Uterus (tissue), 4 donors: ENCODE measurements around the gene CNR2. TPM values are rescaled to one million over a fixed set of nuclear protein-coding genes. Genes with fewer than 3 reads are reported as not detected.
A peak's percentile ranks its signal among the peaks of the same experiment; 100 is the strongest.

Experiments
- DNase-seq, 2 donors: peaks; one replicate each; pipeline ENCODE4 v3.0.0-alpha.2; 2019 to 2020
- H3K27ac ChIP-seq, 2 donors: fragments of 200-600 bp; sonication (generic); 1 replicate in 1 of 2; 2 replicates in 1 of 2; pipeline ENCODE4 v1.5.1; 2016 to 2018
- H3K27me3 ChIP-seq, 2 donors: fragments of 200-600 bp; sonication (generic); one replicate each; pipeline ENCODE4 v1.5.1; 2018 to 2019; ENCODE audit warnings: control low read depth in 1 of 2
- H3K36me3 ChIP-seq, 2 donors: fragments of 200-600 bp; sonication (generic); one replicate each; pipeline ENCODE4 v1.5.1; 2019; ENCODE audit warnings: control low read depth in 1 of 2
- H3K4me1 ChIP-seq, 2 donors: fragments of 200-600 bp; sonication (generic); one replicate each; pipeline ENCODE4 v1.5.1; 2018 to 2019; ENCODE audit warnings: control low read depth in 1 of 2
- H3K4me3 ChIP-seq, 2 donors: fragments of 200-600 bp; sonication (generic); 1 replicate in 1 of 2; 2 replicates in 1 of 2; pipeline ENCODE4 v1.5.1; 2018 to 2019; ENCODE audit warnings: mild to moderate bottlenecking in 1 of 2
- H3K9me3 ChIP-seq, 2 donors: fragments of 200-600 bp; sonication (generic); one replicate each; pipeline ENCODE4 v1.5.1; 2019; ENCODE audit warnings: control low read depth in 1 of 2
- CTCF ChIP-seq, 4 experiments: fragments of 200-600 bp in 2 of 4; fragments of 450-650 bp in 2 of 4; sonication (generic) in 2 of 4; IDR thresholded peaks; one replicate each; pipeline ENCODE4 v1.5.1; 2016 to 2019; ENCODE audit warnings: antibody characterized with exemption in 4 of 4, mild to moderate bottlenecking in 2 of 4, moderate library complexity in 1 of 4
- POLR2A ChIP-seq, 2 donors: fragments of 450-650 bp; IDR thresholded peaks; one replicate each; pipeline ENCODE4 v1.6.1; 2016; ENCODE audit warnings: antibody characterized with exemption in 2 of 2, mild to moderate bottlenecking in 1 of 2, moderate library complexity in 1 of 2
- intact Hi-C: fragments of 100-400 bp; cut with DNase I; formaldehyde crosslinking; loops from one replicate; pipeline ENCODE4 v1.15.1; 2023; ENCODE audit warnings: low total_unique reads
- microRNA counts, 2 donors: library from miRNA; unstranded; fragments of <30 nt; microRNA quantifications; one replicate each; lab custom pipeline; 2016 to 2017
- microRNA-seq: library from miRNA; unstranded; fragments of <30 nt; microRNA quantifications from one replicate; pipeline ENCODE4, GENCODE V29; 2016; ENCODE audit warnings: borderline microRNAs expressed, borderline replicate concordance
- small RNA-seq: library from RNA; depleted of rRNA; stranded (forward); fragments of <200 nt; gene quantifications from one replicate; pipeline ENCODE3, GENCODE V24; 2016
- total RNA-seq, 4 donors: library from RNA; depleted of rRNA in 3 of 4; stranded (reverse); fragments of >200 nt in 3 of 4; gene quantifications; one replicate each; pipeline versions ENCODE4 v1.1.0 to v1.2.4, GENCODE V29; 2014 to 2023
- donor health status: DM: yes; HTN: yes; CAD: no.

The CNR2 gene
- total RNA-seq, 4 donors from 2014 or later = 0.14 TPM; not detected in 3

- H3K36me3 ChIP-seq = no peaks in the 10 kb centered on the region
- no peak for DNase-seq
- H3K27ac ChIP-seq = peak overlapping the region; percentile 91 to 94
- no peaks in the 10 kb centered on the region for H3K27me3 ChIP-seq
- TF ChIP-seq CTCF (IDR thresholded peaks at IDR 0.05) (no peak), POLR2A (IDR thresholded peaks at IDR 0.05) (no peak)
- H3K9me3 ChIP-seq = no peaks in the 10 kb centered on the region
- H3K4me1 ChIP-seq = no peaks in the 10 kb centered on the region
- intact Hi-C loops = no loop called here
- peak overlapping the region; percentile 80 to 90 for H3K4me3 ChIP-seq
These were observed 87.2 kb downstream of the CNR2 start for GRCh38 chr1:23825762-23826522.

GRCh38 chr1:23825076-23825761, 87.9 kb downstream of the CNR2 start, which contains the start of gene HMGCL:
Gene HMGCL, minus strand, starts transcription at chr1:23825429. Its CDS starts 14 bp downstream, at chr1:23825415.
- H3K4me1 ChIP-seq = no peaks in the 10 kb centered on the region
- H3K27ac ChIP-seq = peak within 1 kb of the TSS; percentile 91 to 94
- H3K27me3 ChIP-seq = no peaks in the 10 kb centered on the region
- H3K9me3 ChIP-seq = no peaks in the 10 kb centered on the region
- peak; percentile 90 to 91 for DNase-seq
- intact Hi-C loops = no loop called here
- TF ChIP-seq POLR2A (IDR thresholded peaks at IDR 0.05) (peak; percentile 68 to 86), CTCF (IDR thresholded peaks at IDR 0.05) (peak in 1 of 4 experiments; percentile 26)
- peak within 1 kb of the TSS; percentile 80 to 90 for H3K4me3 ChIP-seq
- H3K36me3 ChIP-seq = no peaks in the 10 kb centered on the region

GRCh38 chr1:23824711-23825075, 88.5 kb downstream of the CNR2 start:
- intact Hi-C loops = no loop called here
- no peaks in the 10 kb centered on the region for H3K36me3 ChIP-seq
- TF ChIP-seq CTCF (IDR thresholded peaks at IDR 0.05) (no peak), POLR2A (IDR thresholded peaks at IDR 0.05) (no peak)

GRCh38 chr1:23823767-23824166, 89.4 kb downstream of the CNR2 start:
- Histone ChIP-seq H3K4me1 (no peaks in the 10 kb centered on the region), H3K4me3 (no peak overlapping the region), H3K36me3 (no peaks in the 10 kb centered on the region), H3K9me3 (no peaks in the 10 kb centered on the region), H3K27me3 (no peaks in the 10 kb centered on the region), H3K27ac (no peak overlapping the region)
- intact Hi-C loops = no loop called here
- no peak for DNase-seq
- TF ChIP-seq POLR2A (IDR thresholded peaks at IDR 0.05) (no peak), CTCF (IDR thresholded peaks at IDR 0.05) (no peak)

More at GRCh38 chr1:23824711-23825075, 88.5 kb downstream of the CNR2 start:
- Histone ChIP-seq H3K4me1 (no peaks in the 10 kb centered on the region), H3K27me3 (no peaks in the 10 kb centered on the region), H3K9me3 (no peaks in the 10 kb centered on the region), H3K27ac (peak overlapping the region; percentile 91 to 94), H3K4me3 (peak overlapping the region; percentile 80 to 90)
- DNase-seq = no peak

MicroRNAs encoded within 50 kb of the gene (microRNA counts, 767-probe panel; counts per million panel counts)
- microRNA hsa-miR-378f (lab: Ali Mortazavi, UCI) = 0 counts per million in 2 donors

Small RNAs within 50 kb of the gene (microRNA-seq; reads per million reads assigned to microRNA genes)
- gene MIR378F = not detected

Small RNAs within 50 kb of the gene (small RNA-seq; reads per million reads assigned to genes)
- gene MIR378F = not detected

Other genes starting within 250 kb of the CNR2 start
- gene RPL11, start 221.6 kb downstream of the CNR2 start, total RNA-seq = 1,000 to 10,000 TPM in 3 of 4 donors, 100 to 1,000 TPM in 1; 710 to 1,429 (median 1,220) TPM
- 10 to 100 TPM in 3 of 4 donors, 1 to 10 TPM in 1; 9.7 to 35.7 (median 22.6) TPM for gene ELOA, start 169.9 kb downstream of the CNR2 start, total RNA-seq
- 10 to 100 TPM; 27.4 to 59.0 (median 49.9) TPM for gene PITHD1, start 134.9 kb downstream of the CNR2 start, total RNA-seq
- gene LYPLA2, start 122.2 kb downstream of the CNR2 start, total RNA-seq = 10 to 100 TPM in 3 of 4 donors, 1 to 10 TPM in 1; 4.6 to 33.5 (median 20.3) TPM
- 10 to 100 TPM; 14.1 to 16.7 (median 15.0) TPM for gene GALE, start 112.6 kb downstream of the CNR2 start, total RNA-seq
- 10 to 100 TPM; 31.0 to 46.6 (median 32.6) TPM for gene HMGCL, start 87.9 kb downstream of the CNR2 start, total RNA-seq
- gene FUCA1, start 45.1 kb downstream of the CNR2 start, total RNA-seq = 10 to 100 TPM in 3 of 4 donors, 1 to 10 TPM in 1; 1.8 to 50.0 (median 23.0) TPM
- 100 to 1,000 TPM in 3 of 4 donors, 10 to 100 TPM in 1; 44.8 to 187 (median 122) TPM for gene PNRC2, start 46.5 kb upstream of the CNR2 start, total RNA-seq
- 100 to 1,000 TPM; 105 to 198 (median 162) TPM for gene SRSF10, start 67.0 kb upstream of the CNR2 start, total RNA-seq
- gene MYOM3, start 198.8 kb upstream of the CNR2 start, total RNA-seq = under 1 TPM in 3 of 4 donors, not detected in 1; under 0.01 to 0.90 (median 0.79) TPM
- gene IL22RA1, start 229.8 kb upstream of the CNR2 start, total RNA-seq = under 1 TPM in 2 of 4 donors, not detected in 2; 0.21 to 0.37 TPM